GM12873 (cell line): ENCODE data around the gene MVK.

Source experiments
- TF ChIP-seq, protein P1 (sequence below): IDR thresholded peaks from 2 replicates; pipeline ENCODE4 v1.5.1; 2012; ENCODE audit warnings: low read depth, mild to moderate bottlenecking, moderate library complexity, low read length, control low read depth; ENCODE audit not compliant: insufficient read depth; ENCODE audit errors: missing control alignments

MVK gene

DNA sequence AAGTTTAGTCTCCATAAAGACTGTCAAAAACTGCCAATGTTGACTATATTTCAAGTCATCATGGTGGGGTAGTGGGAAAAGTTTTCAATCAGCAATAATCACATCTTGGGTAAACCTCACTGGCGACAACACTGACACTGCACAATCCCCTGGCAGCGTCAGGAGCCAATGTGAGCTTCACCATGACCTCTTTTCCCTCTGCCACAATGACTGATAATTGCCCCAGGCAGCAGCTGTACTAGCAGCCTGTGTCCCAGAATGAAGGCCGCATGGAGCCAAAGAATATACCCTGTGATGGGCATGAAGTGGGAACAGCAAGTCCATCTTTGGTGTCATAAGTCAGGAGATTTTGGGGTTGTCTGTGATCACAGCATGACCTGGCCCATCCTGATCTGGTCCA, 5.6 kb upstream of the MVK start:
- TF ChIP-seq, protein P1, sequence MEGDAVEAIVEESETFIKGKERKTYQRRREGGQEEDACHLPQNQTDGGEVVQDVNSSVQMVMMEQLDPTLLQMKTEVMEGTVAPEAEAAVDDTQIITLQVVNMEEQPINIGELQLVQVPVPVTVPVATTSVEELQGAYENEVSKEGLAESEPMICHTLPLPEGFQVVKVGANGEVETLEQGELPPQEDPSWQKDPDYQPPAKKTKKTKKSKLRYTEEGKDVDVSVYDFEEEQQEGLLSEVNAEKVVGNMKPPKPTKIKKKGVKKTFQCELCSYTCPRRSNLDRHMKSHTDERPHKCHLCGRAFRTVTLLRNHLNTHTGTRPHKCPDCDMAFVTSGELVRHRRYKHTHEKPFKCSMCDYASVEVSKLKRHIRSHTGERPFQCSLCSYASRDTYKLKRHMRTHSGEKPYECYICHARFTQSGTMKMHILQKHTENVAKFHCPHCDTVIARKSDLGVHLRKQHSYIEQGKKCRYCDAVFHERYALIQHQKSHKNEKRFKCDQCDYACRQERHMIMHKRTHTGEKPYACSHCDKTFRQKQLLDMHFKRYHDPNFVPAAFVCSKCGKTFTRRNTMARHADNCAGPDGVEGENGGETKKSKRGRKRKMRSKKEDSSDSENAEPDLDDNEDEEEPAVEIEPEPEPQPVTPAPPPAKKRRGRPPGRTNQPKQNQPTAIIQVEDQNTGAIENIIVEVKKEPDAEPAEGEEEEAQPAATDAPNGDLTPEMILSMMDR, result no peak

DNA sequence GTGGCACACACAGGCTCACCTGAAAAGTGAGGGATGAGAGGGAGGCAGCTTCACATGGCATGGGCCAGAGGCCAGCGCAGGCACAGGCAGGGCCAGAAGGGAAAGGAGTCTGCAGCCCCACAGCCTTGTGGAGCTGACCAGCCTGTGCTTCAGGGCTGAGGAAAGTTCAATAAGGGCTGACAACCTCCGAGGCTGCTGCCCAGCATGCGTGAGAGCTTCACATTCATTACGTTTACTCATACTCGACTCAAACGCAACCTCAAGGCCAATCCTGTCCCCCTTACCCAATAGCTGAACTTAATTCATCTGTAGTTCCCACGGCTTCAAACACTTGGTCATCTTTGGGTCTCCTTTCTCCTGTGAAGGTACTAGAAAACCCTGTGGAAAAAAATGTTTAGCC, 5.1 kb upstream of the MVK start:
- TF ChIP-seq, protein P1, result no peak

DNA sequence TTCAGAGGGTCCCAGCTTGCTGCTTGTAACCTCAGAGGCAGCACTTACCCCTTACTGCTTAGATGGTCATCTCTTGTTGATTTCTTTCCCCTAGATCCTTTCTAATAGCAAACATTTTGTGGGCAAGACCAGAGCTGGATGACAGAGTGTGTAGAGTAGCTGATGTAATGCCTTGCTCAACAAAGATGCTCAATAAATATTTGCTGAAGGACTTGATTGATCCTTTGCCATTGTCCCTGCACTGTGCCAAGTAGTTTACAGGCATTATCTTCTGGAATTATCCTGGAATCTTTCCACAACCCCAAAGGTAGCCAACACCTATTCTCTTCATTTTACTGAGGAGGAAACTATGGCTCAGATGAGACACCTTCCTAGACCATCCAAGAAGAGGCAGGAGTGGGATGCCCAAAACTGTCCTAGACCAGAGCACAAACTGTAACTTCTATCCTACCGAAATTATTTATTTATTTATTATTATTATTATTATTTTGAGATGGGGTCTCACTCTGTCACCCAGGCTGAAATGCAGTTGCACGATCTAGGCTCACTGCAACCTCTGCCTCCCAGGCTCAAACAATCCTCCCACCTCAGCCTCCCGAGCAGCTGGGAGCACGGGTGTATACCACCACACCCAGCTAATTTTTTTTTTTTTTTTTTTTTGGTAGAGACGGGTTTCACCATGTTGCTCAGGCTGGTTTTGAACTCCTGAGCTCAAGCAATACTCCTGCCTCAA, 1.7 kb upstream of the MVK start:
- TF ChIP-seq, protein P1, result no peak

DNA sequence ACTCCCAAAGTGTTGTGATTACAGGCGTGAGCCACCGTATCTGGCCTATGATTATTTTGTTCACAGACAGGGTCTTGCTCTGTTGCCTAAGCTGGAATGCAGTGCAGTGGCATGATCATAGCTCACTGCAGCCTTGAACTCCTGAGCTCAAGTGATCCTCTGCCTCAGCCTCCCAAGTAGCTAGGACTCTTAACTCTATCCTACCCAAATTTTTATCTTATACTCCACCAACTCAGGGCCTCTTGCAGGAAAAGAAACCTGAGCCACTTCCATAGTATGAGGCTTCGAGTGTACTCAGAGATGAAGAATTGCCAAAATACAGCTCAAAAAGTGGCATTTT, 1.1 kb upstream of the MVK start:
- TF ChIP-seq, protein P1, result no peak

DNA sequence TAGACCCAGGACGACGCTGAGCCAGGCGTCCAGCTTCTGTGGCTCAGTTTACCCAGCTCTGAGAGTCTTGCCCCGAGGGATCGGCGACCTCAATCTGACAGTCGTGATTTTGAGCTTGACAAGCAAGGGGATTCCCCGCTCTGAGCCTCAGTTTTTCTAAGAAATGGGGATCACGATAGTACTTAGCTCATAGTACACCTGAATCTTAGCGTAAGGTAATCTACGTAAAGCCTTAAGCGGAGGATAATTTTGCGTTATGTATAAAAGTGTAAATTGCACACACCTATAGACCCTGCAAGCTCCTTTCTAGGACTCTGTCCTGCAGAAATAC, 285 bp downstream of the MVK start:
- TF ChIP-seq, protein P1, result no peak

DNA sequence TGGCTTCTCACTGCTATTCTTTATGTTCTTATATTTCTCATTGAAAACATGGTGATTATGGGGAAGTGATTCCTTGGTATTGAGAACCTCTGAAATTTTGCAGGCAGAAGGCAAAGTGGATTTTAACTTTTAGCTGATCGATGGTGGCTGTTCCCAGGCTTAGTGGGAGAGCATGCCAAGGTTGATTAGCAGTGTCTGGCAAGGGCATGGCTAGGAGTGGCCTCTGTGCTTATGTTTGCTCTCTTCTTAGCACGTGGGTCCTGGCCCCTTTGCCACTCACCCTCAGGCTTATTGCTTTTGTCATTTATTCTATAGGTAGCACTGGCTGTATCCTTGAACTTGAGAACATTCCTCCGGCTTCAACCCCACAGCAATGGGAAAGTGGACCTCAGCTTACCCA, 2.1 kb downstream of the MVK start:
- TF ChIP-seq, protein P1, result no peak

DNA sequence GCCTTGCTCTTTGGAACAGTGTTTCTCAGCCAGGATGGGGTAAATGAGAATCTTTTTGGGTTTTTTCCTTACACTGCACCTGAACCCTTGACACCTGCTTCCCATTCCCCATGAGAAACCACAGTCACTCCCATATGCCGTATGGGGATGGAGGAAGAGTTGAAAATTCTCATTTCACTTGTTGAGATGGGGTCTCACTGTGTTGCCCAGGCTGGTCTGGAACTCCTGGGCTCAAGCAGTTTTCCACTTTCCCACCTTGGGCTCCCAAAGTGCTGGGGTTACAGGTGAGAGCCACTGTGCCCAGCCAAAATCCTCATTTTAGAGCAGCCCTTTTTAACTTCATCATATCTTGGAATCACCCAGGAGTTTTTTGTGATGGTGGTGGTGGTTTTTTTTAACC, 3.7 kb downstream of the MVK start:
- TF ChIP-seq, protein P1, result no peak

DNA sequence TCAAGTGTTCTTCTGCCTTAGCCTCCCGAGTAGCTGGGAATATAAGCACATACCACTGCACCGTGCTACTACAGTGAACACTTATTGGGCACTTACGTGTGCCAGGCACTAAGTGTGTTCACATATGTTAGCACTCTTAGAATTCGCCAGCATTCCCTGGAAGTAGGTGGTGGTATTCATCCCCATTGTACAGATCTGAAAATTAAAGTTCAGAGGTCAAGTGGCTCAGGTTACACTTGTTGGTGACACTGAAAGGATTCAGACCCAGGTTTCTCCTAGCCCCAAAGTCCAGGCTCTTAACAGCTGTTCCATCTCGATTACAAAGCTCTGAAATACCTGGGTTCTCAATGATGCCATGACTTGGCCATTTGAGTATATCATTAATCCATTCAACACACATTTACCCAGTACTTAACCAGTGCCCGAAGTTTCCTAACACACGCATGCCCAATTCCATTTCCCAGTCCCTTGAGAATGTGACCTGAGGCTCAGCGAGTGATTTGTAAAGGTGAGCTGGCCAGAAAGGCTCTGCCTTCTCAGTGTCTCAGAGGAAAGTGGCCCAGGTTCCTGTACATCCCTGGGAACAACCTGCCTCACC, 4.8 kb downstream of the MVK start:
- TF ChIP-seq, protein P1, result no peak
